CD8-positive, alpha-beta memory T cell (primary cell): ENCODE data around the gene CXCL17. TPM values are rescaled to one million over a fixed set of nuclear protein-coding genes. Genes with fewer than 3 reads are reported as not detected.

Source experiments
- CTCF ChIA-PET: fragments of 350-600 bp; sonication (Branson Sonifier 250); formaldehyde crosslinking; loops from one replicate; lab custom pipeline; 2021; ENCODE audit warnings: antibody characterized with exemption; lab: Charles Lee
- POLR2A ChIA-PET: fragments of 350-600 bp; sonication (Branson Sonifier 250); formaldehyde crosslinking; loops from one replicate; lab custom pipeline; 2021; ENCODE audit warnings: antibody characterized with exemption; lab: Charles Lee
- DNase-seq, 5 donors: peaks; one replicate each; pipeline versions ENCODE4 v3.0.0 to v3.0.0-alpha.2; 2020 to 2022; ENCODE audit warnings: mixed read lengths in 1 of 5
- H3K27ac ChIP-seq: one replicate; pipeline ENCODE4 v1.7.0; 2013; ENCODE audit warnings: low read depth, mild to moderate bottlenecking, low read length, moderate library complexity
- H3K27me3 ChIP-seq: 2 replicates; pipeline ENCODE4 v1.7.0; 2013; ENCODE audit warnings: low read length, mild to moderate bottlenecking; ENCODE audit not compliant: insufficient read depth, poor library complexity, severe bottlenecking
- H3K36me3 ChIP-seq: 2 replicates; pipeline ENCODE4 v1.7.0; 2013; ENCODE audit warnings: mild to moderate bottlenecking, low read length, moderate library complexity; ENCODE audit not compliant: insufficient read depth
- H3K4me1 ChIP-seq: 2 replicates; pipeline ENCODE4 v1.7.0; 2013; ENCODE audit warnings: mild to moderate bottlenecking, low read length, moderate library complexity; ENCODE audit not compliant: insufficient read depth
- H3K4me3 ChIP-seq: 2 replicates; pipeline ENCODE4 v1.7.0; 2013; ENCODE audit warnings: mild to moderate bottlenecking, low read length
- H3K9me3 ChIP-seq: 2 replicates; pipeline ENCODE4 v1.7.0; 2013; ENCODE audit warnings: mild to moderate bottlenecking, low read length
- H3K27ac Mint-ChIP-seq, 8 donors: one replicate each; pipeline ENCODE4 v1.8.0; 2020 to 2021; ENCODE audit warnings: mixed read lengths in 8 of 8, mild to moderate bottlenecking in 6 of 8, inconsistent platforms in 3 of 8, moderate library complexity in 3 of 8
- H3K27me3 Mint-ChIP-seq, 2 donors: one replicate each; pipeline ENCODE4 v1.8.0; 2020 to 2021; ENCODE audit warnings: mixed read lengths in 2 of 2, mild to moderate bottlenecking in 1 of 2, moderate library complexity in 1 of 2
- H3K36me3 Mint-ChIP-seq, 3 donors: one replicate each; pipeline ENCODE4 v1.8.0; 2020 to 2021; ENCODE audit warnings: mixed read lengths in 3 of 3, inconsistent platforms in 1 of 3, mild to moderate bottlenecking in 1 of 3
- H3K4me1 Mint-ChIP-seq, 3 donors: one replicate each; pipeline ENCODE4 v1.8.0; 2020 to 2021; ENCODE audit warnings: mixed read lengths in 3 of 3, inconsistent platforms in 1 of 3, mild to moderate bottlenecking in 1 of 3
- H3K4me3 Mint-ChIP-seq, 7 donors: one replicate each; pipeline ENCODE4 v1.8.0; 2020 to 2021; ENCODE audit warnings: mixed read lengths in 7 of 7, mild to moderate bottlenecking in 6 of 7, moderate library complexity in 4 of 7, inconsistent platforms in 2 of 7
- H3K9me3 Mint-ChIP-seq, 5 donors: one replicate each; pipeline ENCODE4 v1.8.0; 2020 to 2022; ENCODE audit warnings: mixed read lengths in 5 of 5, mild to moderate bottlenecking in 3 of 5, moderate library complexity in 2 of 5, inconsistent platforms in 1 of 5
- polyA plus RNA-seq: library from polyadenylated mRNA; unstranded; fragments of 300-500 nt; fragmentation: Illumina TruSeq; gene quantifications from one replicate; pipeline ENCODE4 v1.2.3, GENCODE V29; 2021
- total RNA-seq, 2 experiments: library from RNA; stranded (reverse); gene quantifications; one replicate each; pipeline ENCODE4 v1.2.3, GENCODE V29; 2021

The CXCL17 gene
- total and polyA plus RNA-seq, 3 experiments from 2014 or later, result not detected

DNA sequence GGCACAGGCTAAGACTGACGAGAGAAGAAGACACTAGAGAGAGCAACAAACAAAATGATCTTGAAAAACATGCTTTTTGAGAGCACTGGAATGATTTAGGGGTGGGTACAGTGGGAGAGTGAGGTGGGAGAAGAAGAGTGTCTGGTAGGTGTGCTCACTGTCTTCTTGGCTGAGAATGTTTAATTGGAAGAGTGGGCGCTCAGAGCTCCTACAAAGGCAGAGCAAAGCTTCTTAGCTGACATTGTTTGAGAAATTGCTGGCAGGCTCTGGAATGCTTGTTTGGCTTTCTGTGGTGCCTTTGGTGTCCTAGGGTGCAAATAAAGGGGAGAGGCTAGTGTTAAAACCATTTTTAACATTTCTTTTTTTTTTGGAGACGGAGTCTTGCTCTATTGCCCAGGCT, 14.1 kb downstream of the CXCL17 start:
- Histone ChIP-seq H3K36me3 (no peaks in the 10 kb centered on the region), H3K27ac (no peak overlapping the region), H3K9me3 (no peaks in the 10 kb centered on the region), H3K27me3 (no peaks in the 10 kb centered on the region), H3K4me1 (peaks cover 6% of the 10 kb centered on the region), H3K4me3 (no peak overlapping the region)
- no peaks in the 10 kb centered on the region for H3K27me3 Mint-ChIP-seq
- DNase-seq, result no peak
- POLR2A ChIA-PET, result no interaction called here
- H3K27ac Mint-ChIP-seq, result no peak overlapping the region
- H3K4me1 Mint-ChIP-seq, result peaks cover 0 to 8% (median 0%) of the 10 kb centered on the region in 3 donors
- H3K4me3 Mint-ChIP-seq, result no peak overlapping the region
- CTCF ChIA-PET, result interaction anchor here (1.5 kb wide), 1 partner anchor 296 kb away, joined by 3 read pairs; the partner anchor contains the start of gene POU2F2
- no peaks in the 10 kb centered on the region for H3K9me3 Mint-ChIP-seq
- no peaks in the 10 kb centered on the region for H3K36me3 Mint-ChIP-seq

DNA sequence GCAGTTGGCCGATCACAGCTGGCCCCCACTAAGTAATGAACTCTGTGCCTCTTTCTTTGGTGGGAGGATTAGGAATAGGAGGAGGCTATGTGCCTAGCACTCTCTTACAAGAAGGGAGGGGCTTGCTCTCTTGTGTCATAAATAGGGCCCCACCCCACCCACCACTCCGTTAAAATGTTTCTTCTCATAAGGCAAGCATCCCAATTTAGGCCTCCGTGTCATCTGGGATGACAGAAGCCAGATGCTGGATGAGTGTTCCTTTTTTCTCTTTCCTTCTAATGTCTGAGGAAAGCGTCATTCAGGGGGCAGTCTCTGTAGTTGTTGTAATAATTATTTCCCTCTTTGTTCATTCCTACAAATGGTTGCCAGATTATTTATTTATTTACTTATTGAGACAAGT, 15.4 kb downstream of the CXCL17 start, which contains the start of gene LIPE:
Gene LIPE, minus strand, starts transcription at position 76 of the 400 bp plus-strand sequence. CDS start 239 bp downstream, outside the sequence.
- H3K27ac Mint-ChIP-seq, result no peak within 1 kb of the TSS
- H3K36me3 Mint-ChIP-seq, result peaks cover 0 to 8% (median 0%) of the 10 kb centered on the region in 3 donors
- CTCF ChIA-PET, result interaction anchor here (1.0 kb wide), 1 partner anchor 13 kb away, joined by 4 read pairs; no protein-coding TSS in a partner anchor
- H3K4me3 Mint-ChIP-seq, result peak within 1 kb of the TSS in 1 of 7 donors; percentile 22
- no peaks in the 10 kb centered on the region for H3K27me3 ChIP-seq
- POLR2A ChIA-PET, result no interaction called here
- H3K4me1 ChIP-seq, result peaks cover 10% of the 10 kb centered on the region
- H3K9me3 ChIP-seq, result no peaks in the 10 kb centered on the region
- peaks cover 8 to 21% (median 10%) of the 10 kb centered on the region in 3 donors for H3K4me1 Mint-ChIP-seq
- H3K9me3 Mint-ChIP-seq, result no peaks in the 10 kb centered on the region
- no peaks in the 10 kb centered on the region for H3K36me3 ChIP-seq
- H3K4me3 ChIP-seq, result no peak within 1 kb of the TSS
- no peak for DNase-seq
- peaks cover 0 to 1% of the 10 kb centered on the region in 2 donors for H3K27me3 Mint-ChIP-seq
- H3K27ac ChIP-seq, result no peak within 1 kb of the TSS

DNA sequence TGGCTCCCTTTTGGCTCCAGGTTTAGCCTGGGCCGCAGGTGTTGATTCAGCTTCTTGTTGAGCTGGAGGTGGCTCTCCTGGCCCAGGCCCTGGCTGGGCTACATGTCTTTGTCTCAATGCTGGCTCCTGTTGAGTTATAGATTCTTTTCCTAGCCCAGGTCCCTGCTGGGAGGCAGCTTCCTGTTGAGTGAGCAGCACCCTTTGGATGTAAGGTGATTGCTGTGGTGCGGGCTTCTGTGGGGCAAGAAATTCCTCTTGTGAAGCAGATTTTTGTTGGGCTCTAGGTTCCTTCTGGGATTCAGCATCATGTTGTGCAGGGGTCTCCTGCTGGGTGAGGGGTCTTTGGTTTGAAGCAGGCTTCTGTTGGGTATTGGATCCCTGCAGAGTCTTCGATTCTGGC, 16.1 kb downstream of the CXCL17 start:
- peaks cover 0 to 1% of the 10 kb centered on the region in 2 donors for H3K27me3 Mint-ChIP-seq
- Histone ChIP-seq H3K4me1 (peaks cover 17% of the 10 kb centered on the region), H3K27me3 (no peaks in the 10 kb centered on the region), H3K27ac (no peak overlapping the region), H3K9me3 (no peaks in the 10 kb centered on the region), H3K36me3 (no peaks in the 10 kb centered on the region), H3K4me3 (no peak overlapping the region)
- POLR2A ChIA-PET, result no interaction called here
- H3K36me3 Mint-ChIP-seq, result peaks cover 0 to 8% (median 0%) of the 10 kb centered on the region in 3 donors
- no peak for DNase-seq
- H3K9me3 Mint-ChIP-seq, result no peaks in the 10 kb centered on the region
- CTCF ChIA-PET, result interaction anchor here (1.2 to 1.3 kb wide), 2 partner anchors 12 to 14 kb away, joined by 4 to 5 read pairs; no protein-coding TSS in a partner anchor
- H3K4me3 Mint-ChIP-seq, result peak overlapping the region in 1 of 7 donors; percentile 22
- H3K27ac Mint-ChIP-seq, result no peak overlapping the region
- peaks cover 14 to 28% (median 15%) of the 10 kb centered on the region in 3 donors for H3K4me1 Mint-ChIP-seq

DNA sequence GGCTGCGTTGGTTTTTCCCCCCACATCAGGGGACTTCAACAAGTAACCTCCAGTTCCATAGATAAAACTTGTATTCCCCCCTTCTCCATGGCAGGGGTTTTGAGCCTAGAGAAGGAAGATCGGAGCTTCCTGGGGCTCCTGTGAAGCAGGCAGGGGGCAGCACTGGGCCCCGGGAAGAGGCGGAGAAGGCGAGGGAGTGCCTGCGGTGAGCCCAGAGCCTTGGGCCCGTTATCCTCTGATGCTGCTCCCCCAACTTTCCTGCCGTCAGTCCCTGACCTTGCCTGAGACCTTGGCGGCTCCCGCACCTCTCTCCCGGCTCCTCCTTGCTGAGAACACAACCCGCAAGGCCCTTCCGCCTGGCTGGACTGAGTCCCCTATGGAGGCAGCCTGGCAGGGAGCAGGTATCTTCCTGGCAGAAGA, 18.0 kb downstream of the CXCL17 start:
- Histone ChIP-seq H3K9me3 (no peaks in the 10 kb centered on the region), H3K4me1 (peaks cover 33% of the 10 kb centered on the region), H3K27ac (no peak overlapping the region), H3K36me3 (no peaks in the 10 kb centered on the region), H3K27me3 (no peaks in the 10 kb centered on the region), H3K4me3 (no peak overlapping the region)
- peaks cover 0 to 1% of the 10 kb centered on the region in 2 donors for H3K27me3 Mint-ChIP-seq
- no peak overlapping the region for H3K27ac Mint-ChIP-seq
- POLR2A ChIA-PET, result no interaction called here
- H3K4me3 Mint-ChIP-seq, result peak overlapping the region; percentile 60 to 99 (median 93)
- DNase-seq, result peak in 1 of 5 donors; percentile 34
- H3K4me1 Mint-ChIP-seq, result peaks cover 30 to 47% (median 33%) of the 10 kb centered on the region in 3 donors
- H3K36me3 Mint-ChIP-seq, result peaks cover 0 to 8% (median 2%) of the 10 kb centered on the region in 3 donors
- CTCF ChIA-PET, result interaction anchor here (0.7 to 2.3 kb wide), 4 partner anchors 8 to 16 kb away, joined by 3 to 13 read pairs (median 4); no protein-coding TSS in a partner anchor
- H3K9me3 Mint-ChIP-seq, result no peaks in the 10 kb centered on the region

DNA sequence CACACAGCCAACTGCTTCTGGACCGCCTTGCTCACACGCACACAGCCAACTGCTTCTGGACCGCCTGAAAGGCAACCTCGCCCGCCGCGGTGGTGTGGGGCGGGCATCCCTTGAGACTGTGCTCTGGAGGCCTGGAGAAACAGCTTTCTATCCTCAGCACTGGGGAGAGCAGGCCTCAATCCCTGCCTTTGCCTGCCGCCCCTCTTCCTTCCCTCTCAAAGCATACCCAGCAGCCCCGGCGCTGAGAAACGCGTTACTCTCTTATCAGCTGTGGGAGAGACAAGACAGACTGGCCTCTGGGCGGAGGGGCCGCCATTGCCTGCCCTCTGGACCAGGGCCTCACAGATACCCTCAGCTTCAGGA, 18.4 kb downstream of the CXCL17 start:
- H3K4me3 ChIP-seq, result peak overlapping the region; percentile 82
- peak overlapping the region; percentile 88 to 99 (median 97) for H3K4me3 Mint-ChIP-seq
- no peak overlapping the region for H3K27ac ChIP-seq
- no peaks in the 10 kb centered on the region for H3K27me3 ChIP-seq
- peaks cover 0 to 8% (median 2%) of the 10 kb centered on the region in 3 donors for H3K36me3 Mint-ChIP-seq
- no peaks in the 10 kb centered on the region for H3K9me3 ChIP-seq
- H3K4me1 ChIP-seq, result peaks cover 33% of the 10 kb centered on the region
- H3K36me3 ChIP-seq, result no peaks in the 10 kb centered on the region
- ChIA-PET CTCF (interaction anchor here (0.7 to 2.3 kb wide), 5 partner anchors 9 to 17 kb away, joined by 3 to 13 read pairs (median 4); no protein-coding TSS in a partner anchor), POLR2A (no interaction called here)
- DNase-seq, result peak in 1 of 5 donors; percentile 46
- peaks cover 0 to 1% of the 10 kb centered on the region in 2 donors for H3K27me3 Mint-ChIP-seq
- H3K9me3 Mint-ChIP-seq, result no peaks in the 10 kb centered on the region
- peak overlapping the region in 2 of 8 donors; percentile 17 to 95 for H3K27ac Mint-ChIP-seq
- H3K4me1 Mint-ChIP-seq, result peaks cover 30 to 47% (median 33%) of the 10 kb centered on the region in 3 donors

DNA sequence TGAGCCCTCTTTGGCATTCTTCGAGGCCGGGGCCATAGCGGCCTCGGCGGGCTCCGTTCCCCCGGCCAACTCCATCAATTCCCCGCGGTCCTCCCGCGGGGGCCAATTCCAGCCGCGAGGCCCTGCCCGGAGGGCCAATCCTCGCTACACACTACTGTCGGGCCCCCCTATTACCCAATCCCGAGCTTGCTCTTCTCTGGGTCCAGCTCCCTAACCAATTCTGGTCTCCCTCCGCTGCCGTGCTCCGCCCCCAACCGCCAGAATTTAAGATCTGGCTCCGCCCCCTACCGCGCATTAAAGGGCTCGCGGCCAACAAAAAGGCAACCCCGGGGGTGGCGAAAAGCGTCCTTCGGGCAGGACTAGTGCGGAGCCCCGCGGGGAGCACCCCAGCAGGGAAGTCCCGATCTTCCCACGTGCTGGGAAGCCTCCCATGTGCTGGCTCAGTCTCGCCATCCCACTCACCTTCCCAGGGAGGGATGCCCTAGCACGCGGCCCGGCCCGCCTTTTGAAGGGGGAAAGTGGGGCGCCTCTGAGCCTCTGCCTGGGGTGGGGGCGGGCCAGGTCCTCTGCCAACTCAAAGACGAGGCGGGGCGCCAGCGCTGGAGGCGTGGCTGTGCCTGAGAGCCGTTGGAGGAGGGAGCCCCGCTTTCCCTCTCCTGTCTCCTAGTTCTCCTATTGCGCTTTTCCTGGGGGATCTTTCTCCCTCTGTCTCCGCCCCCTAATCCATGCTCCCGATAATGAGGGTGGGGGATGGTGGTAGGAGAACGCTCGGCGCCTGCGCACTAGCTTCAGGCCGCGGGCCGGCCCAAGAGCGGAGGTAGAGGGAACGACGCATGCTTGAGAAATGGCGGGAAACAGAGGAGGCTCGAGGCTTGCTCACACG, 19.0 kb downstream of the CXCL17 start:
- peaks cover 0 to 1% of the 10 kb centered on the region in 2 donors for H3K27me3 Mint-ChIP-seq
- DNase-seq, result peak; percentile 86 to 94 (median 89)
- Histone ChIP-seq H3K36me3 (no peaks in the 10 kb centered on the region), H3K27me3 (no peaks in the 10 kb centered on the region), H3K4me1 (peaks cover 33% of the 10 kb centered on the region), H3K4me3 (peak overlapping the region; percentile 82), H3K27ac (peak overlapping the region; percentile 44), H3K9me3 (no peaks in the 10 kb centered on the region)
- peak overlapping the region; percentile 88 to 99 (median 97) for H3K4me3 Mint-ChIP-seq
- ChIA-PET CTCF (interaction anchor here (0.7 to 2.3 kb wide), 8 partner anchors 9 to 291 kb away, joined by 3 to 13 read pairs (median 4); no protein-coding TSS in a partner anchor), POLR2A (interaction anchor here (0.5 to 1.4 kb wide), 6 partner anchors 15 to 464 kb away, joined by 3 to 7 read pairs (median 3); partner anchors contain the start of gene RABAC1)
- H3K36me3 Mint-ChIP-seq, result peaks cover 0 to 8% (median 2%) of the 10 kb centered on the region in 3 donors
- no peaks in the 10 kb centered on the region for H3K9me3 Mint-ChIP-seq
- H3K4me1 Mint-ChIP-seq, result peaks cover 30 to 47% (median 33%) of the 10 kb centered on the region in 3 donors
- peak overlapping the region; percentile 55 to 96 (median 95) for H3K27ac Mint-ChIP-seq

DNA sequence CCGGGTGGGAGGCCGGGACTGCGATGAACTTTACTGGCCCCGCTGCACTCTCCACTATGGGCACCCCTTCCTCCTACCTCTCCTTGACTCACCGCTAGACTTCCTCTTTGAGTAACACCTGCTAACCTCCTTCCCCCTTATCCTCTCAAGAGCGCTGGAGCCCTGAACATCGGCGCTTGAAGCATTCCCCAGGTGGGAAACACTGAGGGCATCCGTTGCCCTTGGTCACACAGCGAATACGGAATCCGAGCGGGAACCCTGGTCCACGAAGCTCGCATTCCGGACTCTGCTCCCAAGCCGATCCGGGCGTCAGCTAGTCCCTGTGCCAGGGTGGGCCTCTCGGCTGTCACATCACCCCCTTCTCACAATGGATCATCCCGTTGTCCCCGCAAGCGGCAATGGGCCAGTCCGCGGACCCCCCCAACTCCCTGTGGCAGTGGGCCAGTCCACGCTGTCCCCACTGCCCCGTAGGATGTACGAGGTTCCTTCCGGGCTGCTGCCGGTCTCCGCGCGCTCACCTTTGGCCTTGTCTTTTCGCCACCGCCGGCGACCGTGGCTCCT, 19.8 kb downstream of the CXCL17 start:
- Histone ChIP-seq H3K4me3 (peak overlapping the region; percentile 82), H3K27me3 (no peaks in the 10 kb centered on the region), H3K36me3 (no peaks in the 10 kb centered on the region), H3K4me1 (peaks cover 33% of the 10 kb centered on the region), H3K27ac (peak overlapping the region; percentile 44), H3K9me3 (no peaks in the 10 kb centered on the region)
- Mint-ChIP-seq H3K27me3 (peaks cover 0 to 1% of the 10 kb centered on the region in 2 donors), H3K9me3 (no peaks in the 10 kb centered on the region), H3K4me1 (peaks cover 30 to 47% (median 33%) of the 10 kb centered on the region in 3 donors), H3K4me3 (peak overlapping the region; percentile 88 to 99 (median 97)), H3K27ac (peak overlapping the region; percentile 55 to 96 (median 95)), H3K36me3 (peaks cover 0 to 11% (median 2%) of the 10 kb centered on the region in 3 donors)
- peak; percentile 42 to 77 (median 59) for DNase-seq
- ChIA-PET POLR2A (interaction anchor here (0.5 to 1.4 kb wide), 6 partner anchors 16 to 464 kb away, joined by 3 to 7 read pairs (median 3); partner anchors contain the start of gene RABAC1), CTCF (interaction anchor here (0.7 to 2.3 kb wide), 8 partner anchors 10 to 290 kb away, joined by 3 to 13 read pairs (median 4); no protein-coding TSS in a partner anchor)
